ENCODE results near the gene KPRP. TPM values are rescaled to one million over a fixed set of nuclear protein-coding genes. Genes with fewer than 3 reads are reported as not detected.

The KPRP gene
- total RNA-seq, 1 experiment from 2014 or later = not detected

DNA sequence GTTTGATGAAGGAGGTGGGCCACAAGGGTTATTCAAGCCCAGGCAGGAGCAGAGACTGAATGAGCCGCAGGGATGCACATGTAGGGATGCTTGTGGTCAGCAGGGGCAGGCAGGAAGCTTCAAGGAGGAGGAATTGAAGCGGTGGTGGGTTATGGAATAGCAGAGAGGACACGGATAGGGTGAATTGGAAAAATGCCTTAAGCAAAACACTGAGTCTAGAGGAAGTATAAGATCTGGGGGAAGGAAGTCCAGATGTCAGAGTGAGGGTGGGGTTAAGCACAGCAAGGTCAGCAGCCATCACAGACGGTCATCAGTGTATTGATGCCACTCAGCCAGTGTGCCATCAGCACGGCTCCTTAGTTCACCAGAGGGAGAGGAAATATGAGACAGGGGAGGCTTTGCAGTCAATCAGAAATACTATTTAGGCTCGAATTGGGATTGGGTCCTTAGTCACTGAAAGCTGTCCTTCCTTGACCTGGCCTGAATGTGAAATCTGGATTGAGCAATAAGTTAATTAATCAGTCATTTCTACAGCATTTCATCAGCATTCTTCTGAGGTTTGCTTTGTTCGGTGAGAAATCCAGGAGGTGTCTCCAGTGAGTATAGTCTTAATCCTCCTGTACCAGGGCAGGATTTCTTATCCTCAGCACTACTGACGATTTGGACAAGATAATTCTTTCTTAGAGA is 11.2 kb downstream of the KPRP start:
- no peaks in the 10 kb centered on the region for H3K4me1 ChIP-seq (ENCODE audit: insufficient read depth, low read length)
- no peak overlapping the region for H3K4ac ChIP-seq (ENCODE audit: low read depth, low read length)
- no peak overlapping the region for H4K91ac ChIP-seq (ENCODE audit: insufficient read length, low read depth, low read length)
- H3K4me3 Mint-ChIP-seq = no peak overlapping the region
- H3K4me2 ChIP-seq (ENCODE audit: insufficient read depth, insufficient read length, low read length) = no peak overlapping the region
- H3K27me3 ChIP-seq (ENCODE audit: insufficient read depth, low read length) = no peaks in the 10 kb centered on the region
- H2AK5ac ChIP-seq (ENCODE audit: insufficient read length, low read length) = no peak overlapping the region
- no peak overlapping the region for H3K23ac ChIP-seq (ENCODE audit: insufficient read length, low read depth, low read length)
- H3K27me3 Mint-ChIP-seq (ENCODE audit: low read depth) = no peaks in the 10 kb centered on the region; the same call in 1 of the 2 replicates
- DNase-seq = no peak
- no peak overlapping the region for H2AFZ ChIP-seq (ENCODE audit: low read length)
- H2BK15ac ChIP-seq (ENCODE audit: low read depth, low read length) = no peak overlapping the region
- H3K27ac ChIP-seq (ENCODE audit: insufficient read length, low read depth, low read length) = no peak overlapping the region
- no peaks in the 10 kb centered on the region for H4K20me1 ChIP-seq (ENCODE audit: control insufficient read depth, insufficient read depth, insufficient read length)
- H3K56ac ChIP-seq (ENCODE audit: insufficient read length, low read depth, low read length) = no peak overlapping the region
- H3K4me1 Mint-ChIP-seq = no peaks in the 10 kb centered on the region
- H2BK120ac ChIP-seq (ENCODE audit: low read depth, low read length, poor library complexity, severe bottlenecking) = no peak overlapping the region
- H3K79me2 ChIP-seq (ENCODE audit: insufficient read depth, low read length) = no peaks in the 10 kb centered on the region
- H2BK5ac ChIP-seq (ENCODE audit: insufficient read length, low read length) = no peak overlapping the region
- H3K79me1 ChIP-seq (ENCODE audit: insufficient read depth, low read depth, low read length, poor library complexity, severe bottlenecking) = no peaks in the 10 kb centered on the region
- peaks cover 8 to 21% (median 13%) of the 10 kb centered on the region in 3 experiments; a peak in 6 of 7 replicates for H3K36me3 Mint-ChIP-seq (ENCODE audit: insufficient read depth in 1 of 3, low read depth in 3 of 3)
- no peak overlapping the region for H3K9ac ChIP-seq (ENCODE audit: extremely low read depth, insufficient read length, low read length)
- no peaks in the 10 kb centered on the region for H3K23me2 ChIP-seq (ENCODE audit: insufficient read length, low read depth, low read length, poor library complexity, severe bottlenecking)
- no peak overlapping the region for H3K14ac ChIP-seq (ENCODE audit: insufficient read depth, low read length)
- TF ChIP-seq, protein P1, sequence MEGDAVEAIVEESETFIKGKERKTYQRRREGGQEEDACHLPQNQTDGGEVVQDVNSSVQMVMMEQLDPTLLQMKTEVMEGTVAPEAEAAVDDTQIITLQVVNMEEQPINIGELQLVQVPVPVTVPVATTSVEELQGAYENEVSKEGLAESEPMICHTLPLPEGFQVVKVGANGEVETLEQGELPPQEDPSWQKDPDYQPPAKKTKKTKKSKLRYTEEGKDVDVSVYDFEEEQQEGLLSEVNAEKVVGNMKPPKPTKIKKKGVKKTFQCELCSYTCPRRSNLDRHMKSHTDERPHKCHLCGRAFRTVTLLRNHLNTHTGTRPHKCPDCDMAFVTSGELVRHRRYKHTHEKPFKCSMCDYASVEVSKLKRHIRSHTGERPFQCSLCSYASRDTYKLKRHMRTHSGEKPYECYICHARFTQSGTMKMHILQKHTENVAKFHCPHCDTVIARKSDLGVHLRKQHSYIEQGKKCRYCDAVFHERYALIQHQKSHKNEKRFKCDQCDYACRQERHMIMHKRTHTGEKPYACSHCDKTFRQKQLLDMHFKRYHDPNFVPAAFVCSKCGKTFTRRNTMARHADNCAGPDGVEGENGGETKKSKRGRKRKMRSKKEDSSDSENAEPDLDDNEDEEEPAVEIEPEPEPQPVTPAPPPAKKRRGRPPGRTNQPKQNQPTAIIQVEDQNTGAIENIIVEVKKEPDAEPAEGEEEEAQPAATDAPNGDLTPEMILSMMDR (conservative IDR thresholded peaks at IDR 0.05) = no peak
- no peak overlapping the region for H3K27ac Mint-ChIP-seq
- WGBS (ENCODE audit: extremely low coverage, insufficient read length, low lambda C conversion rate) = no CpG with 5 or more reads among the region's 8 CpGs
- H3K9me3 ChIP-seq (ENCODE audit: control insufficient read depth, low read depth, low read length) = peaks cover 78% of the 10 kb centered on the region
- no peak overlapping the region for H4K8ac ChIP-seq (replicated peaks; ENCODE audit: insufficient read length, low read depth, low read length)
- no peak overlapping the region for H4K5ac ChIP-seq (ENCODE audit: insufficient read length, low read depth, low read length)
- H3K9me3 Mint-ChIP-seq = peaks cover 88 to 92% of the 10 kb centered on the region in 2 experiments
- H3K18ac ChIP-seq (ENCODE audit: insufficient read length, low read depth, low read length) = no peak overlapping the region
- H2BK20ac ChIP-seq (ENCODE audit: low read depth, low read length, poor library complexity, severe bottlenecking) = no peak overlapping the region
- no peak overlapping the region for H3T11ph ChIP-seq (ENCODE audit: low read length)
- no peak overlapping the region for H2BK12ac ChIP-seq (ENCODE audit: insufficient read length, low read depth, low read length)
